ENCODE data around the gene COA1. TPM values are rescaled to one million over a fixed set of nuclear protein-coding genes. Genes with fewer than 3 reads are reported as not detected.
"Not testable (repeated sequence)": the region's sequence is repeated elsewhere in the genome, so short reads cannot be mapped to it uniquely, and the experiment has no call there.

The COA1 gene
- total and polyA plus RNA-seq, 2 donors: 28.2 to 75.0 TPM

DNA sequence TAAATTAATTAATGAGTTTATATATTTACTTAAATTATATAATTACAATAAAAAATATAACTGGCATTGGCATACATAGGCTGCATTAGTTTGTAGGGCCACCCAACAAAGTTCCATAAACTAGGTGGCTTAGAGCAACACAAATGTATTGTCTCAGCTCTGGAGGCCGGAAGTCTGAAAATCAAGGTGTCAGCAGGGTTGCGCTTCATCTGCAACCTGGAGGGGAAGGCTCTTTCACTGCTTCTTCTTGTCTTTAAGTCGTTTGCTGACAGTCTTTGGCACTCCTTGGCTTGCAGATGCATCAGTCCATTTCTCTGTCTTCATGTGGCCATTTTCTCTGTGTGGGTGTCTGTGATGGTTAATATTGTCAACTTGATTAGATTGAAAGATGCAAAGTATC, 23.1 kb upstream of the COA1 start:
- 79% methylated on average over 3 of the region's 3 CpGs for WGBS
- Histone ChIP-seq H3K27ac (ENCODE audit: low read depth) (no peak overlapping the region), H3K36me3 (ENCODE audit: insufficient read depth) (no peaks in the 10 kb centered on the region), H3K4me1 (ENCODE audit: insufficient read depth) (peaks cover 1% of the 10 kb centered on the region), H3K4me3 (ENCODE audit: low read depth, low read length) (no peak overlapping the region)
- DNase-seq (ENCODE audit: extremely low spot score): no peak

DNA sequence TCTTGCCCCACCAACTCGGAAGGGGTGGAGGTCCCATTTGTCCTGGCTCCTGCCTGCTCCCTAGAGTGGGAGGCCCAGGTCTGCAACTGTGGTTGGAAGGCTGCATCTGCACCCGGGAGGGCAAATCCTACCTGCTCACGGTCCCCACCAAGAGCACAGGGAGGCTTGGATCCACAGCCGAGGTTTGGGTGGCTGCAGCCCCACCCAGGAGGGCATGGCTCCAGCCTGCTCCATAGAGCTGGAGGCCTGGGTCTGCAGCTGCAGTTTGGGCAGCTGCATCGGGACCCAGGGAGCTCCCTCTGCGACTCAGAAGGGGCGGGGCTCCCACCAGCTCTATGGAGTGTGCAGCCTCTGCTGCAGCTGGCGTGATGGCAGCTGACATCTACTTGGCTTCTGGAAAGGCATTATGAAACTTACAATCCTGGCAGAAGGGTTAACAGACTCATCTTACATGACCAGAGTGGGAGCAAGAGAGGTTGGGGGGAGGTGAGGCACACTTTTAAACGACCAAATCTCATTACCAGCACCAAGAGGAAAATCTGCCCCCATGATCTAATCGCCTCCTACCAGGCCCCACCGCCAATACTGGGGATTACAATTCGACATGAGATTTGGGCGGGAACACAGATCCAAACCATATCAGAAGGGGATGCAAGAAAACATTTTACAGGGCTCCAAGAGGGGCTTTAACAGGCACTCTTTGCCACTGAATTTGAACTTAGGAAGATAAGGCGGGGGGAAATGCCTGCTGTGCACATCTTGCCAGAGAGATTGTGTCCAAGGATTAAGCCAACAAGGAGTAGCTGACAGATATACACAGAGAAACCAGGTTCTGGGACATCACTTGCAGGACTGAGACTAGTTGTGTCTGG, 20.9 kb upstream of the COA1 start:
- Histone ChIP-seq H3K4me3 (ENCODE audit: low read depth, low read length) (no peak overlapping the region), H3K4me1 (ENCODE audit: insufficient read depth) (peaks cover 1% of the 10 kb centered on the region), H3K36me3 (ENCODE audit: insufficient read depth) (no peaks in the 10 kb centered on the region), H3K27ac (ENCODE audit: low read depth) (no peak overlapping the region)
- no peak for DNase-seq (ENCODE audit: extremely low spot score)
- WGBS: 58% methylated on average over 14 of the region's 14 CpGs

DNA sequence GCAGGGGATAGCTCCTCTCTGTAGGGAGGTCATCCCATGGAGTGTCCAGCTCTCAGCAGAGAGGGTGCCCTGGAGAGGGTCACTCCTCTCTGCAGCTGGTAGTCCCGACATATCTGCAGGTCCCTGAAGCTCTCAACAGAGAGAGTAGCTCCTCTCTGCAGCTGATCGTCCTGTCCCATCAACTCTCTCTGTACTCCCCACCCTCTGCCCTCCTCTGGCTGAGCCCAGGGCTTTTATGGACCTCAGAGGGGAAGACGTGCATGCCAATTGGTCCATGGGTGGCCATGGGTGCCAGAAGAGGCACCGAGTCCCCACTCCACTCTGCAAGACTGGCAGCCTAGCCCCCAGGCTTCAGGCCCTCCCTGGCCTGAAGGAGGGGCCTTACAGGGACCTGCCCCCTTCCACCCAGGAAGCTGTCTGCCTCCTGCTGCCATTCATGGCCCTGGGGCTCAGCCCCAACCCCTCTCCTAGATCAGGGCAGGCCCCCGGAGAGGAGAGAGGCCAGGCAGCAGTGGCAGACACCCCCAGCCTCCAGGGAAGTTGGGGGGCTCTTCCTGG, 20.1 kb upstream of the COA1 start:
- H3K4me3 ChIP-seq (ENCODE audit: low read depth, low read length): no peak overlapping the region

DNA sequence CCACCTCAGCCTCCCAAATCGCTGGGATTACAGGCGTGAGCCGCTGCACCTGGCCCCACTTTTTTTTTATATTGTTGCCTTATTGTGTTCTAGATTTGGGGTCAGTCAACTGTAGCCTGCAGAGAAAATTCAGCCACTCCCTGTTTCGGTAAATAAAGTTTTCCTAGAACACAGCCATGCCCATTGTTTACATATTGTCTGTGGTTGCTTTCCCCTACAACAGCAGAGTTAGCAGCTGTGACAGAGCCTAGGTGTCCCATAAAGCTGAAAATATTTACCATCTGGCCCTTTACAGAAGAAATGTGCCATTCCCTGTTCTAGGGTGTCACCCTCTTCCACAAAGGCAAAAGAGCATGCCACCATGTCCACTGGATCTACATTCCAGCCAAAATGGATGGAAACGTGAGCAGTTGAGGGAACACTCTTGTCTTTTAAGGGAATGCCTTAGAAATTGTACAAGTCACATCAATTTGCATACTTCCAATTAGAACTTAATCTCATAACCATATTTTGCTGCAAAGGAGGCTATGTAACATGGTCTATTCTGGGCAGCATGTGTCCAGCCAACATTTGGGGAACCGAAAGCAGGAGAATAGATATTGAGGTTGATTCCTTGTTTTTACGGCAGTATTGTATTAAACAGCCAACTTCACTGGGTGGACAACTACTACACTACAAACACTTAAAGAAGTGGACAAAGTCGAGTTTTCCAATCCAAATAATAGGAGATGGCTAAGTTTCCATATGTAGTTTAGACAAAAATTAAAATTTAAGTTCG, 18.2 kb upstream of the COA1 start:
- WGBS: 86% methylated on average over 9 of the region's 9 CpGs
- Histone ChIP-seq H3K4me1 (ENCODE audit: insufficient read depth) (peaks cover 1% of the 10 kb centered on the region), H3K4me3 (ENCODE audit: low read depth, low read length) (no peak overlapping the region), H3K27ac (ENCODE audit: low read depth) (no peak overlapping the region), H3K36me3 (ENCODE audit: insufficient read depth) (no peaks in the 10 kb centered on the region)
- DNase-seq (ENCODE audit: extremely low spot score): no peak

More for the DNA sequence above, 20.1 kb upstream of the COA1 start:
- H3K27ac ChIP-seq (ENCODE audit: low read depth): no peak overlapping the region
- DNase-seq (ENCODE audit: extremely low spot score): no peak
- WGBS: 66% methylated on average over 5 of the region's 5 CpGs
- H3K4me1 ChIP-seq (ENCODE audit: insufficient read depth): peaks cover 1% of the 10 kb centered on the region
- H3K36me3 ChIP-seq (ENCODE audit: insufficient read depth): no peaks in the 10 kb centered on the region

DNA sequence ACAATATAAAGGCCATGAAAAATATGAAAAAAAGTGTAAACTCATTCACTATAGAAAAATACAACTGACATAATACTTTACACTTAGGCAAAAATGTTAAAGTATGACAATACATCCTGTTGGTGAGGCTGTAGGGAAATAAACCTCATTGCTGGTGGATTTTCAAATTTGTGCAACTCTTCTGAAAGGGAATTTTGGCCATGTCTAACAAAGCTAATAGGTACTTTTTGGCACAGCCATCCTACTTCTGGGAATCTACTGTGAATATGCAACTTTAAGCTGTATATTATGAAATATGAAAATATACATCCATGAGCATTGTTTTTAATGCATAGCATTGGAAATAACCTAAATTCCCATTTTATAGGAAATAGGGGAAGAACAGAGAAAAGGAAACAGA, 13.4 kb upstream of the COA1 start:
- no peaks in the 10 kb centered on the region for H3K36me3 ChIP-seq (ENCODE audit: insufficient read depth)
- no peak overlapping the region for H3K27ac ChIP-seq (ENCODE audit: low read depth)
- H3K4me3 ChIP-seq (ENCODE audit: low read depth, low read length): no peak overlapping the region
- no peak for DNase-seq (ENCODE audit: extremely low spot score)
- H3K4me1 ChIP-seq (ENCODE audit: insufficient read depth): peaks cover 1% of the 10 kb centered on the region

DNA sequence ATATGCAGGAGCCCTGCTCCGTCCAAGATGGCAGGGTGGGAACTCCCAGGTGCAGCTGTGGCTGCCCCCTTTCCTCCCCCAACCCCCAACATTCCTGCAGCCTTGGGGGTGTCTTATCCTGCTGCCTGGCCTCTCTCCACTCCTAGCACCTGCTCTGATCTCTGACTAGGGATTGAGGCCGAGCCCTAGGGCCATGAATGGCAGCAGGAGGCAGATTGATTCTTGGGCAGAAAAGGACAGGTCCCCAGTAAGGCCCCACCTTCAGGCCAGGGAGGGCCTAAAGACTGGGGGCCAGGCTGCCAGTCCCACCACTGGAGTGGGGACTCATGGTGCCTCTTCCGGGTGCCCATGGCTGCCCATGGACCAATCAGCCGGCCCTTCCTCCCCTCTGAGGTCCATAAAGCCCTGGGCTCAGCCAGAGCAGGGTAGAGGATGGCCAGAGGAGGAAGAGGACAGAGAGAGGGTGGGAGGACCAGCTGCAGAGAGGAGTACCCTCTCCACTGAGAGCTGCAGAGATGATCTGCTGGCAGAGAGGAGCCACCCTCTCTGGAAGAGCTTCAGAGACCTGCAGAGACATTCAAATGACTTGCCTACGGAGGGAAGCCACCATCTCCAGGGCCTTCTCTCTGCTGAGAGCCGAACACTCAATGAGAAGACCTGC, 8.3 kb upstream of the COA1 start:
- Histone ChIP-seq H3K4me3 (ENCODE audit: low read depth, low read length) (no peak overlapping the region), H3K4me1 (ENCODE audit: insufficient read depth) (no peaks in the 10 kb centered on the region), H3K36me3 (ENCODE audit: insufficient read depth) (no peaks in the 10 kb centered on the region), H3K27ac (ENCODE audit: low read depth) (no peak overlapping the region)
- no peak for DNase-seq (ENCODE audit: extremely low spot score)
- WGBS: 92% methylated on average over 6 of the region's 6 CpGs

DNA sequence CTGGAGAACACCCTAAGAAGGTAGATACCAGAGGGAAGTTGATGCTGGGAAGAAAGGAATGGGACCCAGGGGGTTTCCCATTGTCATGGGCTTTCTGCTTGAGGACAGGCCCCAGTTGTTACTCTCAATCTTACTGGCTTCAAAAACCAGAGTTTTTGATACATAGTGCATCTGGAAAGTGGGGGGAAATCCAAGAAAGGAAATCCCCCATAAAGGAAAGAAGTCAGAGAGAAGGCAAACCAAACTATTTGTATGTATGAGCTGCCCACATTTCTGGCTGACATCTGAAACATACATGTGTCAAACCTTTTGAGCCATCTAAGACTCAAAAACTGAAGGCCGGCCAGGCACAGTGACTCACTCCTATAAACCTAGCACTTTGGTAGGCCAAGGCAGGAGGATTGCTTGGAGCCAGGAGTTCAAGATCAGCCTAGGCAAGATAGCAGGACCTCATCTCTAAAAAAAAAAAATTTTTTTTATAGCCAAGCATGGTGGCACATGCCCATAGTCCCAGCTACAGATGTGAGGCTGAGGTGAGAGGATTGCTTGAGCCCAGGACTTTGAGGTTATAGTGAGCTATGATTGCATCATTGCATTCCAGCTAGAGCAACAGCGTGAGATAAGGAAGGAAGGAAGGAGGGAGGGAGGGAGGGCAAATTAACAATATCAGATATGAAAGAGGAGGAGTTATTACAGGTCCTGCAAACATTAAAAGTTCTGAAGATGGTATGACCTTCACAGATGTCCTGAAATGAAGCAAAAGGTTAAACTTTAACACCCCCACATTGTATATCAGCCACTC, 6.7 kb upstream of the COA1 start:
- no peak overlapping the region for H3K27ac ChIP-seq (ENCODE audit: low read depth)
- H3K4me3 ChIP-seq (ENCODE audit: low read depth, low read length): no peak overlapping the region
- H3K36me3 ChIP-seq (ENCODE audit: insufficient read depth): no peaks in the 10 kb centered on the region
- no peaks in the 10 kb centered on the region for H3K4me1 ChIP-seq (ENCODE audit: insufficient read depth)
- DNase-seq (ENCODE audit: extremely low spot score): no peak
- WGBS: 47% methylated on average over 2 of the region's 2 CpGs

DNA sequence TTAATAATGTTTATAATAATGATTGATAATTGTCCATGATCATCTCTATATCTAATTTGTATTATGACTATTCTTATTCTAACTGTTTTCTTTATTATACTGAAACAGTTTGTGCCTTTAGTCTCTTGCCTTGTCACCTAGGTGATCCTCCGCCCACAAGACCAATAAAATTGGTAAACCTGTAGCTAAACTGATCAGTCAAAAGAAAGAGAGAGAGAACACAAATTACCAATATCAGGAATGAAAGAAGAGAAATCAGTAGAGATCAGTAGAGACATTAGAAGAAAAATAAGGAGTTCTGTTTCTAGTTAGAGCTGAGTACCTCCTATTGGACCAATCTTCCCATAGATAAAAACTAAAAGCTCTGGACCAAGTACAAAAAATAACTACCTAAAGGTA, 6.1 kb upstream of the COA1 start:
- DNase-seq (ENCODE audit: extremely low spot score): no peak
- no peak overlapping the region for H3K4me3 ChIP-seq (ENCODE audit: low read depth, low read length)
- H3K4me1 ChIP-seq (ENCODE audit: insufficient read depth): no peaks in the 10 kb centered on the region
- WGBS: 94% methylated on average over 1 of the region's 1 CpG
- H3K36me3 ChIP-seq (ENCODE audit: insufficient read depth): no peaks in the 10 kb centered on the region
- no peak overlapping the region for H3K27ac ChIP-seq (ENCODE audit: low read depth)

DNA sequence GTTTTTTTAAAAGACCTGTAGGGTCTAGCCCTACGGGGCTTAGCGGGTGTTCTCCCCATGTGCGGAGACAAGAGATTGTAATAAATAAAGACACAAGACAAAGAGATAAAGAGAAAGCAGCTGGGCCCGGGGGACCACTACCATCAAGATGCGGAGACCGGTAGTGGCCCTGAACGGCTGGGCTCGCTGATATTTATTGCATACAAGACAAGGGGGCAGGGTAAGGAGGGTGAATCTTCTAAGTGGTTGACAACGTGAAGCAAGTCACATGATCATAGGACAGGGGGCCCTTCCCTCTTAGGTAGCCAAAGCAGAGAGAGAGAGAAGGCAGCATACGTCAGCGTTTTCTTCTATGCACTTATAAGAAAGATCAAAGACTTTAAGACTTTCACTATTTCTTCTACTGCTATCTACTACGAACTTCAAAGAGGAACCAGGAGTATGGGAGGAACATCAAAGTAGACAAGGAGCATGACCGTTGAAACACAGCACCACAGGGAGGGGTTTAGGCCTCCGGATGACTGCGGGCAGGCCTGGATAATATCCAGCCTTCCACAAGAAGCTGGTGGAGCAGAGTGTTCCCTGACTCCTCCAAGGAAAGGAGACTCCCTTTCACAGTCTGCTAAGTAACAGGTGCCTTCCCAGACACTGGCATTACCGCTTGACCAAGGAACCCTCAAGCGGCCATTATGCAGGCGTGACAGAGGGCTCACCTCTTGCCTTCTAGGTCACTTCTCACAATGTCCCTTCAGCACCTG, 5.4 kb upstream of the COA1 start:
- WGBS: 66% methylated on average over 18 of the region's 18 CpGs
- H3K27ac ChIP-seq (ENCODE audit: low read depth); H3K4me3 ChIP-seq (ENCODE audit: low read depth, low read length); DNase-seq (ENCODE audit: extremely low spot score); H3K36me3 ChIP-seq (ENCODE audit: insufficient read depth); H3K4me1 ChIP-seq (ENCODE audit: insufficient read depth): not testable (repeated sequence)

DNA sequence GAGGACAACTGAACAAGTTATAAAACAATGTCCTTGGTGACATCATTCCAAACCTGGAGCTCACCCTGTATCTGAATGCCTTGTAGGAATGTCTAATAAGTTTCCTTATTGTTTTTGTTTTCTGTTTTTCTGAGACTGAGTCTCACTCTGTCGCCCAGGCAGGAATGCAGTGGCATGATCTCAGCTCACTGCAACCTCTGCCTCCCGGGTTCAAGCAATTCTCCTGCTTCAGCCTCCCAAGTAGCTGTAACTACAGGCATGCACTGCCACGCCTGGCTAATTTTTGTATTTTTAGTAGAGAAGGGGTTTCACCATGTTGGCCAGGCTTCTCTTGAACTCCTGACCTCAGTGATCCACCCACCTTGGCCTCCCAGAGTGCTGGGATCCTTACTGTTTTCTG, 2.2 kb upstream of the COA1 start:
- WGBS: 78% methylated on average over 3 of the region's 3 CpGs
- H3K27ac ChIP-seq (ENCODE audit: low read depth); H3K36me3 ChIP-seq (ENCODE audit: insufficient read depth); DNase-seq (ENCODE audit: extremely low spot score); H3K4me1 ChIP-seq (ENCODE audit: insufficient read depth); H3K4me3 ChIP-seq (ENCODE audit: low read depth, low read length): not testable (repeated sequence)

DNA sequence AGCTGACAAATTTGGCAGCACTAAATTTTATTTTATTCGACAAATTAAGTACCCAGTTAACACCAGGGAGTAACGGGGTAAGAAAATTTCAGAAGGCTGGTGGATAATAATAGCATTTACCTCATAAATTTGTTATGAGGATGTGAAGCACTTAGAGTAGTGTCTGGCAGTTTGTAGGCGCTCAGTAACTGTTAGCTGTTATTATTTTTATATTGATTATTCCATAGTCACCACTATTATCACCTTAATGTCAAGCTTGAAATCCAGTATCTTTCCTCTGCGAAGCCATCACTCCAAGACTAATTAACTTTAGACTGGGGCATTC, 563 bp upstream of the COA1 start:
- 20% methylated on average over 4 of the region's 4 CpGs for WGBS
- peak overlapping the region; percentile 79 for H3K4me3 ChIP-seq (ENCODE audit: low read depth, low read length)
- no peak overlapping the region for H3K27ac ChIP-seq (ENCODE audit: low read depth)
- no peak for DNase-seq (ENCODE audit: extremely low spot score)
- peaks cover 4% of the 10 kb centered on the region for H3K4me1 ChIP-seq (ENCODE audit: insufficient read depth)
- H3K36me3 ChIP-seq (ENCODE audit: insufficient read depth): no peaks in the 10 kb centered on the region

DNA sequence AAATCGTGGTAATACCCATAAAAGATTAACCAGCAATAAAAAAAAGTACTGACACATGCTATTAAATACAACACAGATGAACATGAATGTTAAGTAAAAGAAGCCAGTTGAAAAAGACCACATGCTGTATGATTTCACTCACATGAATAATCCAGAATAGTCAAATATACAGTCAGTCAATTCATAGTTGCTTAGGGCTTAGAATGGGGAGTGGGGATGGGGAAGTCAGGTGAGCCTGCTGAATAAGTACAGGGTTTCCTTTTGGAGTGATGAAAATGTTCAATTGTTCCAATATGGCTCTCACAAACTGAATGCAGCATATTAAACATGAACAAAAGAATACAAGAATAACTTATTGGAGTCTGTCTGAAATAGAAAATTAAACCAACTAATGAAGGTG, 1.8 kb downstream of the COA1 start:
- Histone ChIP-seq H3K36me3 (ENCODE audit: insufficient read depth) (no peaks in the 10 kb centered on the region), H3K27ac (ENCODE audit: low read depth) (no peak overlapping the region), H3K4me3 (ENCODE audit: low read depth, low read length) (no peak overlapping the region), H3K4me1 (ENCODE audit: insufficient read depth) (peaks cover 4% of the 10 kb centered on the region)
- no peak for DNase-seq (ENCODE audit: extremely low spot score)
- 29% methylated on average over 1 of the region's 1 CpG for WGBS
